Thoracic aorta (tissue), 2 donors: ENCODE data around the gene KIRREL2. TPM values are rescaled to one million over a fixed set of nuclear protein-coding genes. Genes with fewer than 3 reads are reported as not detected.
"Not testable (repeated sequence)": the region's sequence is repeated elsewhere in the genome, so short reads cannot be mapped to it uniquely, and the experiment has no call there.

Source experiments
- ATAC-seq: fragments of 150-250 bp; one replicate; pipeline ENCODE4 v1.8.0; 2017; ENCODE audit warnings: low read depth; ENCODE audit not compliant: insufficient number of reproducible peaks, low FRiP score
- DNase-seq: peaks from one replicate; pipeline ENCODE4 v3.0.0-alpha.2; 2020; ENCODE audit warnings: low spot score
- H3K27ac ChIP-seq, 2 donors: fragments of 200-600 bp; sonication (generic); 1 replicate in 1 of 2; 2 replicates in 1 of 2; pipeline ENCODE4 v1.5.1; 2016; ENCODE audit warnings: mild to moderate bottlenecking in 2 of 2, moderate library complexity in 2 of 2
- H3K27me3 ChIP-seq: fragments of 200-600 bp; sonication (generic); replicated peaks from 2 replicates; pipeline ENCODE4 v1.6.0; 2016; ENCODE audit warnings: mild to moderate bottlenecking; ENCODE audit not compliant: insufficient read depth
- H3K36me3 ChIP-seq: fragments of 200-600 bp; sonication (generic); one replicate; pipeline ENCODE4 v1.5.1; 2016
- H3K4me1 ChIP-seq, 2 donors: fragments of 200-600 bp; sonication (generic); 1 replicate in 1 of 2; 2 replicates in 1 of 2; pipeline versions ENCODE4 v1.5.1 to v1.6.0; 2016; ENCODE audit warnings: low read depth in 2 of 2, mild to moderate bottlenecking in 1 of 2; ENCODE audit not compliant: control insufficient read depth in 1 of 2
- H3K4me3 ChIP-seq: fragments of 200-600 bp; sonication (generic); 2 replicates; pipeline ENCODE4 v1.5.1; 2016; ENCODE audit warnings: mild to moderate bottlenecking
- H3K9me3 ChIP-seq: fragments of 200-600 bp; sonication (generic); 2 replicates; pipeline ENCODE4 v1.5.1; 2016
- CTCF ChIP-seq: fragments of 200-600 bp; sonication (generic); IDR thresholded peaks from one replicate; pipeline ENCODE4 v1.5.1; 2019; ENCODE audit warnings: antibody characterized with exemption
- total RNA-seq, 2 donors: library from RNA; depleted of rRNA; stranded (reverse); fragments of >200 nt; gene quantifications; one replicate each; pipeline versions ENCODE4 v1.1.0 to v1.2.3, GENCODE V29; 2016

The KIRREL2 gene
- total RNA-seq, 2 donors from 2014 or later, result 0.92 TPM; not detected in 1

GRCh38 chr19:35887197-35887596, 30.5 kb downstream of the KIRREL2 start:
- no peak for ATAC-seq
- no peak for DNase-seq
- Histone ChIP-seq H3K4me3 (no peak overlapping the region), H3K27me3 (no peaks in the 10 kb centered on the region), H3K9me3 (no peaks in the 10 kb centered on the region), H3K36me3 (peaks cover 10% of the 10 kb centered on the region), H3K27ac (no peak overlapping the region), H3K4me1 (no peaks in the 10 kb centered on the region)
- TF ChIP-seq CTCF, result no peak

GRCh38 chr19:35888398-35888797, 31.7 kb downstream of the KIRREL2 start:
- H3K36me3 ChIP-seq, result peaks cover 10% of the 10 kb centered on the region
- no peak for TF ChIP-seq CTCF
- no peak for DNase-seq

GRCh38 chr19:35889370-35890112, 32.8 kb downstream of the KIRREL2 start:
- no peaks in the 10 kb centered on the region for H3K27me3 ChIP-seq
- H3K4me3 ChIP-seq, result no peak overlapping the region
- ATAC-seq, result no peak
- H3K27ac ChIP-seq, result no peak overlapping the region
- H3K36me3 ChIP-seq, result peaks cover 10% of the 10 kb centered on the region
- TF ChIP-seq CTCF, result no peak
- DNase-seq, result no peak
- H3K9me3 ChIP-seq, result no peaks in the 10 kb centered on the region
- no peaks in the 10 kb centered on the region for H3K4me1 ChIP-seq

More at GRCh38 chr19:35888398-35888797, 31.7 kb downstream of the KIRREL2 start:
- no peaks in the 10 kb centered on the region for H3K4me1 ChIP-seq
- H3K9me3 ChIP-seq, result no peaks in the 10 kb centered on the region
- ATAC-seq, result no peak
- H3K4me3 ChIP-seq, result no peak overlapping the region
- H3K27me3 ChIP-seq, result no peaks in the 10 kb centered on the region
- no peak overlapping the region for H3K27ac ChIP-seq

GRCh38 chr19:35890113-35890650, 33.5 kb downstream of the KIRREL2 start:
- no peaks in the 10 kb centered on the region for H3K27me3 ChIP-seq
- H3K9me3 ChIP-seq, result no peaks in the 10 kb centered on the region
- no peaks in the 10 kb centered on the region for H3K4me1 ChIP-seq
- H3K27ac ChIP-seq, result no peak overlapping the region
- ATAC-seq, result no peak
- no peak for DNase-seq
- no peak for TF ChIP-seq CTCF
- H3K36me3 ChIP-seq, result peaks cover 14% of the 10 kb centered on the region
- no peak overlapping the region for H3K4me3 ChIP-seq

GRCh38 chr19:35891819-35892218, 35.1 kb downstream of the KIRREL2 start:
- not testable (repeated sequence) for H3K27ac ChIP-seq, H3K9me3 ChIP-seq, DNase-seq, H3K4me3 ChIP-seq, H3K4me1 ChIP-seq, ATAC-seq, H3K27me3 ChIP-seq
- peaks cover 21% of the 10 kb centered on the region for H3K36me3 ChIP-seq
